A549 (cell line): ENCODE measurements around the gene ITGB3. TPM values are rescaled to one million over a fixed set of nuclear protein-coding genes. Genes with fewer than 3 reads are reported as not detected.

ENCODE experiments used
- CBX2 ChIP-seq: fragments of 200-600 bp; sonication (generic); IDR thresholded peaks from 2 replicates; pipeline ENCODE4 v1.6.1; 2016; ENCODE audit warnings: low read depth, mild to moderate bottlenecking, borderline replicate concordance
- CEBPB ChIP-seq, 2 experiments: fragments of >200 bp in 1 of 2; sonication (Bioruptor Twin) in 1 of 2; formaldehyde crosslinking in 1 of 2; IDR thresholded peaks; 2 replicates each; pipeline ENCODE4 v1.6.1; 2012 to 2016
- CHD2 ChIP-seq: fragments of 150-350 bp; IDR thresholded peaks from 2 replicates; pipeline ENCODE4 v1.6.1; 2014; ENCODE audit warnings: low read length; ENCODE audit not compliant: partially characterized antibody
- ELK1 ChIP-seq: fragments of 150-350 bp; IDR thresholded peaks from 2 replicates; pipeline ENCODE4 v1.6.1; 2014; ENCODE audit warnings: low read depth, mild to moderate bottlenecking, low read length
- ESRRA ChIP-seq: fragments of 150-350 bp; IDR thresholded peaks from 2 replicates; pipeline ENCODE4 v1.6.1; 2014; ENCODE audit warnings: mild to moderate bottlenecking, low read length, borderline replicate concordance
- FOSL2 ChIP-seq, 2 experiments: fragments of 450-650 bp in 1 of 2; fragments of >200 bp in 1 of 2; sonication (Bioruptor Twin) in 1 of 2; formaldehyde crosslinking; IDR thresholded peaks; 2 replicates each; pipeline versions ENCODE4 v1.5.0 to v1.6.1; 2016 to 2020; ENCODE audit warnings: mild to moderate bottlenecking in 1 of 2, moderate library complexity in 1 of 2
- HOXB5 ChIP-seq: fragments of 250-450 bp; sonication (Bioruptor Pico); IDR thresholded peaks from 2 replicates; pipeline ENCODE4 v1.5.0; 2020; ENCODE audit warnings: mild to moderate bottlenecking, moderate library complexity
- JUNB ChIP-seq: fragments of >200 bp; sonication (Bioruptor Twin); formaldehyde crosslinking; IDR thresholded peaks from 2 replicates; pipeline ENCODE4 v1.6.1; 2016
- NFE2L2 ChIP-seq: fragments of 150-350 bp; conservative IDR thresholded peaks from 2 replicates; pipeline ENCODE4 v1.6.1; 2014; ENCODE audit warnings: low read length
- SREBF2 ChIP-seq: fragments of 450-650 bp; IDR thresholded peaks from 2 replicates; pipeline ENCODE4 v1.6.1; 2014; ENCODE audit warnings: mild to moderate bottlenecking, moderate library complexity
- ZC3H11A ChIP-seq: fragments of 450-650 bp; IDR thresholded peaks from 2 replicates; pipeline ENCODE4 v1.6.1; 2014; ENCODE audit warnings: antibody characterized with exemption, mild to moderate bottlenecking
- polyA plus RNA-seq, 4 experiments: library from polyadenylated mRNA; depleted of rRNA in 3 of 4; stranded (reverse); fragments of >200 nt; fragmentation: RNase III in 1 of 4; extraction: RNeasy Plus Mini Kit Qiagen cat#74134 plus additional on column Dnase treatment in 1 of 4; gene quantifications; 2 replicates in 3 of 4; 3 replicates in 1 of 4; pipeline ENCODE4 v1.2.3, GENCODE V29; 2011 to 2017
- small RNA-seq, 6 experiments: library from RNA; depleted of rRNA; stranded (forward); fragments of <200 nt; gene quantifications; one replicate each; pipeline ENCODE3, GENCODE V24; 2012

Gene ITGB3
- polyA plus RNA-seq, 2 of the 4 experiments (the other 2 are of a cell fraction), result 0.34 to 5.0 TPM

GRCh38 chr17:47358652-47359051 is 105.0 kb downstream of the ITGB3 start (continued):
- TF ChIP-seq ELK1, result no peak
- no peak for TF ChIP-seq CEBPB (IDR thresholded peaks at IDR 0.05)
- no peak for TF ChIP-seq NFE2L2
- no peak for TF ChIP-seq ZC3H11A
- TF ChIP-seq SREBF2, result no peak
- no peak for TF ChIP-seq CHD2
- TF ChIP-seq CBX2, result no peak
- no peak for TF ChIP-seq FOSL2 (IDR thresholded peaks at IDR 0.05)
- TF ChIP-seq FOSL2 (CRISPR knock-in tag; IDR thresholded peaks at IDR 0.05), result no peak
- no peak for TF ChIP-seq JUNB
- TF ChIP-seq ESRRA, result no peak
- TF ChIP-seq HOXB5 (CRISPR knock-in tag), result no peak

Small RNA genes within 50 kb of the gene (small RNA-seq; reads per million reads assigned to genes)
- 0 reads per million in 6 experiments for gene RNU7-186P

Other genes starting within 250 kb of the ITGB3 start
- gene CDC27, start 64.5 kb upstream of the ITGB3 start, polyA plus RNA-seq (2011; rRNA removed), result 132 and 150 TPM in 2 replicates
- gene CDC27, start 64.5 kb upstream of the ITGB3 start, polyA plus RNA-seq (2017; fragmentation: RNase III; extraction: RNeasy Plus Mini Kit Qiagen cat#74134 plus additional on column Dnase treatment), result 81.6 to 88.0 TPM (median 87.9 TPM) in 3 replicates
- not detected in 2 replicates for gene MYL4, start 44.5 kb upstream of the ITGB3 start, polyA plus RNA-seq (2011; rRNA removed)
- not detected in 3 replicates for gene MYL4, start 44.5 kb upstream of the ITGB3 start, polyA plus RNA-seq (2017; fragmentation: RNase III; extraction: RNeasy Plus Mini Kit Qiagen cat#74134 plus additional on column Dnase treatment)
- 4.1 and 6.0 TPM in 2 replicates for gene EFCAB13, start 70.1 kb downstream of the ITGB3 start, polyA plus RNA-seq (2011; rRNA removed)
- 2.9 to 4.2 TPM (median 3.2 TPM) in 3 replicates for gene EFCAB13, start 70.1 kb downstream of the ITGB3 start, polyA plus RNA-seq (2017; fragmentation: RNase III; extraction: RNeasy Plus Mini Kit Qiagen cat#74134 plus additional on column Dnase treatment)